ENCODE measurements around the gene IL12RB2.

IL12RB2 gene

DNA sequence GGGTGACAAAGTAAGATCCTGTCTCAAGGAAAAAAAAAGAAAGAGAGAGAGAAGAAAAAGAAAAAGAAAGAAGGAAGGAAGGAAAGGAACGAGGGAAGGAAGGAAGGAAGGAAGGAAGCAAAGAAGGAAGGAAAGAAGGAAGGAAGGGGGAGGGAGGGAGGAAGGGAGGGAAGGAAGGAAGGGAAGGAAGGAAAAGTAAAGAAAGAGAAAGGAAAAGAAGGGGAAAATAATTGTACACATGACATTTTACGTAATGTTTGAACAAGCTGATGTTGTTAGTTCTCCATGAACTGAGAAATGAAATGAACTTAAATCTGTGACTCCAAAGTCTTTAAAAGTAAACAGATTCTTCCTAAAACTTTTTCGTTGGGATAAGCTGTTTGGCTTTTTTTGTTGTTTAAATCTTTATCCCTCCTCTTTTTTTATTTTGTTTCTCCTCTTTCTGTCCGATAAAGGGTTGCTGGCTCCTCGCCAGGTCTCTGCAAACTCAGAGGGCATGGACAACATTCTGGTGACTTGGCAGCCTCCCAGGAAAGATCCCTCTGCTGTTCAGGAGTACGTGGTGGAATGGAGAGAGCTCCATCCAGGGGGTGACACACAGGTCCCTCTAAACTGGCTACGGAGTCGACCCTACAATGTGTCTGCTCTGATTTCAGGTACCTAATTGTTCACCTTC is 59.8 kb downstream of the IL12RB2 start:
- peak; percentile 87 for ATAC-seq
- TF ChIP-seq ZFP3 (CRISPR knock-in tag; IDR thresholded peaks at IDR 0.05) (0 out of 2 replicates have a peak, but pooled peaks have one; percentile 30), ZC3H10 (CRISPR knock-in tag; IDR thresholded peaks at IDR 0.05) (no peak)

DNA sequence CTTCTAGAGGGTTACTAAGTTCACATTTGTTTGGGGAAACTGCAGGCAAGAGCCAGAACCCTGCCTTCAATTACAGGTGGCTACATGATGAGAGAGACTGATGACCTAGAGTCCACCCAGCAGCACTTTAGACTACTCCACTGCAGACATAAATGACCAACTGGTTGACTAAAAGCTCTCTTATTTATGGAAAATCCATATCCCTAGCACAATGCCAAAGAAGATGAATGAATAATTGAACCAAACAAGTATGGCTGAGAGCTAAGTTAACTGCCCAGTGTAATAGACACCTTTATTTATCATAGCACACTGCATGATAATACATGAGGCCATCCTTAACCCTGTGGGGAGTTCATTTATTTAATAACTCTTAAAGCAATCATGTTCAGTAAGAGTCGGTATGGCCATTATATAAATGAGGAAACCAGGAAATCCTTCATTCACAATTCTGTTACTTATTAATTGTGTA is 60.4 kb downstream of the IL12RB2 start:
- TF ChIP-seq ZC3H10 (CRISPR knock-in tag; IDR thresholded peaks at IDR 0.05) (no peak), ZNF565 (CRISPR knock-in tag; conservative IDR thresholded peaks at IDR 0.05; ENCODE audit: low read depth) (no peak), ESRRG (CRISPR knock-in tag; IDR thresholded peaks at IDR 0.05) (no peak), SNAI2 (CRISPR knock-in tag; IDR thresholded peaks at IDR 0.05) (no peak), PPARA (CRISPR knock-in tag; IDR thresholded peaks at IDR 0.05; ENCODE audit: borderline replicate concordance) (no peak), ZNF70 (CRISPR knock-in tag; IDR thresholded peaks at IDR 0.05) (no peak), BACH2 (CRISPR knock-in tag; IDR thresholded peaks at IDR 0.05; ENCODE audit: borderline replicate concordance) (no peak), CSDC2 (CRISPR knock-in tag; IDR thresholded peaks at IDR 0.05) (no peak), ZFP3 (CRISPR knock-in tag; IDR thresholded peaks at IDR 0.05) (no peak), RARB (CRISPR knock-in tag; IDR thresholded peaks at IDR 0.05) (no peak)
- TF ChIP-seq, protein P1, sequence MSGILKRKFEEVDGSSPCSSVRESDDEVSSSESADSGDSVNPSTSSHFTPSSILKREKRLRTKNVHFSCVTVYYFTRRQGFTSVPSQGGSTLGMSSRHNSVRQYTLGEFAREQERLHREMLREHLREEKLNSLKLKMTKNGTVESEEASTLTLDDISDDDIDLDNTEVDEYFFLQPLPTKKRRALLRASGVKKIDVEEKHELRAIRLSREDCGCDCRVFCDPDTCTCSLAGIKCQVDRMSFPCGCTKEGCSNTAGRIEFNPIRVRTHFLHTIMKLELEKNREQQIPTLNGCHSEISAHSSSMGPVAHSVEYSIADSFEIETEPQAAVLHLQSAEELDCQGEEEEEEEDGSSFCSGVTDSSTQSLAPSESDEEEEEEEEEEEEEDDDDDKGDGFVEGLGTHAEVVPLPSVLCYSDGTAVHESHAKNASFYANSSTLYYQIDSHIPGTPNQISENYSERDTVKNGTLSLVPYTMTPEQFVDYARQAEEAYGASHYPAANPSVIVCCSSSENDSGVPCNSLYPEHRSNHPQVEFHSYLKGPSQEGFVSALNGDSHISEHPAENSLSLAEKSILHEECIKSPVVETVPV (CRISPR knock-in tag; IDR thresholded peaks at IDR 0.05), result no peak
- TF ChIP-seq, protein P2, sequence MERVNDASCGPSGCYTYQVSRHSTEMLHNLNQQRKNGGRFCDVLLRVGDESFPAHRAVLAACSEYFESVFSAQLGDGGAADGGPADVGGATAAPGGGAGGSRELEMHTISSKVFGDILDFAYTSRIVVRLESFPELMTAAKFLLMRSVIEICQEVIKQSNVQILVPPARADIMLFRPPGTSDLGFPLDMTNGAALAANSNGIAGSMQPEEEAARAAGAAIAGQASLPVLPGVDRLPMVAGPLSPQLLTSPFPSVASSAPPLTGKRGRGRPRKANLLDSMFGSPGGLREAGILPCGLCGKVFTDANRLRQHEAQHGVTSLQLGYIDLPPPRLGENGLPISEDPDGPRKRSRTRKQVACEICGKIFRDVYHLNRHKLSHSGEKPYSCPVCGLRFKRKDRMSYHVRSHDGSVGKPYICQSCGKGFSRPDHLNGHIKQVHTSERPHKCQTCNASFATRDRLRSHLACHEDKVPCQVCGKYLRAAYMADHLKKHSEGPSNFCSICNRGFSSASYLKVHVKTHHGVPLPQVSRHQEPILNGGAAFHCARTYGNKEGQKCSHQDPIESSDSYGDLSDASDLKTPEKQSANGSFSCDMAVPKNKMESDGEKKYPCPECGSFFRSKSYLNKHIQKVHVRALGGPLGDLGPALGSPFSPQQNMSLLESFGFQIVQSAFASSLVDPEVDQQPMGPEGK (CRISPR knock-in tag; IDR thresholded peaks at IDR 0.05; ENCODE audit: borderline replicate concordance), result no peak
- TF ChIP-seq, protein P3, sequence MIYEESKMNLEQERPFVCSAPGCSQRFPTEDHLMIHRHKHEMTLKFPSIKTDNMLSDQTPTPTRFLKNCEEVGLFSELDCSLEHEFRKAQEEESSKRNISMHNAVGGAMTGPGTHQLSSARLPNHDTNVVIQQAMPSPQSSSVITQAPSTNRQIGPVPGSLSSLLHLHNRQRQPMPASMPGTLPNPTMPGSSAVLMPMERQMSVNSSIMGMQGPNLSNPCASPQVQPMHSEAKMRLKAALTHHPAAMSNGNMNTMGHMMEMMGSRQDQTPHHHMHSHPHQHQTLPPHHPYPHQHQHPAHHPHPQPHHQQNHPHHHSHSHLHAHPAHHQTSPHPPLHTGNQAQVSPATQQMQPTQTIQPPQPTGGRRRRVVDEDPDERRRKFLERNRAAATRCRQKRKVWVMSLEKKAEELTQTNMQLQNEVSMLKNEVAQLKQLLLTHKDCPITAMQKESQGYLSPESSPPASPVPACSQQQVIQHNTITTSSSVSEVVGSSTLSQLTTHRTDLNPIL (CRISPR knock-in tag; IDR thresholded peaks at IDR 0.05; ENCODE audit: low read depth), result no peak
- peak; percentile 35 for ATAC-seq

DNA sequence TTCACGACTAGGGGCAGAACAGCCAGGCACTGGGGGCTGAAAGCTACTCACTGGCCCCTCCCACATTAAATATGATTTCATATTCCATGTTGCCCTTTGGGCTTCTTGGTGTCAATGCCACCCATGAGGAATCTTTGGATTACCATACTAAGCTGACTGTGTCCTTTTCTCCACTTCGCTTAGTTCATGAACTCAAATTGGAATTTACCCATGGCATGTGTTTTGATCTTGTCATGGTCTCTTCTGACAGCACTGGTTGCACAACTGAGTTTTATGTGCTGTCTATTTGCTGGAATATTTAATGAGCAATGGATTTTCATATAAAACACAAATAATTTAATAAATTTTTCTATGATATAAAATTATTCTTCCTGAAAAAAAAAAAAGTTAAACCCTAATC is 63.4 kb downstream of the IL12RB2 start:
- no peak for ATAC-seq
- TF ChIP-seq ZFP3 (CRISPR knock-in tag; IDR thresholded peaks at IDR 0.05), result no peak
- TF ChIP-seq, protein P3 (CRISPR knock-in tag; IDR thresholded peaks at IDR 0.05; ENCODE audit: low read depth), result no peak
- TF ChIP-seq, protein P4, sequence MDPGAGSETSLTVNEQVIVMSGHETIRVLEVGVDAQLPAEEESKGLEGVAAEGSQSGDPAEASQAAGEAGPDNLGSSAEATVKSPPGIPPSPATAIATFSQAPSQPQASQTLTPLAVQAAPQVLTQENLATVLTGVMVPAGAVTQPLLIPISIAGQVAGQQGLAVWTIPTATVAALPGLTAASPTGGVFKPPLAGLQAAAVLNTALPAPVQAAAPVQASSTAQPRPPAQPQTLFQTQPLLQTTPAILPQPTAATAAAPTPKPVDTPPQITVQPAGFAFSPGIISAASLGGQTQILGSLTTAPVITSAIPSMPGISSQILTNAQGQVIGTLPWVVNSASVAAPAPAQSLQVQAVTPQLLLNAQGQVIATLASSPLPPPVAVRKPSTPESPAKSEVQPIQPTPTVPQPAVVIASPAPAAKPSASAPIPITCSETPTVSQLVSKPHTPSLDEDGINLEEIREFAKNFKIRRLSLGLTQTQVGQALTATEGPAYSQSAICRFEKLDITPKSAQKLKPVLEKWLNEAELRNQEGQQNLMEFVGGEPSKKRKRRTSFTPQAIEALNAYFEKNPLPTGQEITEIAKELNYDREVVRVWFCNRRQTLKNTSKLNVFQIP (CRISPR knock-in tag; IDR thresholded peaks at IDR 0.05; ENCODE audit: borderline replicate concordance, low read depth), result no peak
- no peak for TF ChIP-seq GLIS3 (CRISPR knock-in tag; IDR thresholded peaks at IDR 0.05)
- TF ChIP-seq ZC3H10 (CRISPR knock-in tag; IDR thresholded peaks at IDR 0.05), result no peak
- TF ChIP-seq ZNF70 (CRISPR knock-in tag; IDR thresholded peaks at IDR 0.05), result no peak
- TF ChIP-seq ZNF565 (CRISPR knock-in tag; conservative IDR thresholded peaks at IDR 0.05; ENCODE audit: low read depth), result no peak
- no peak for TF ChIP-seq CSDC2 (CRISPR knock-in tag; IDR thresholded peaks at IDR 0.05)
- no peak for TF ChIP-seq OSR1 (CRISPR knock-in tag; IDR thresholded peaks at IDR 0.05)
- TF ChIP-seq, protein P5, sequence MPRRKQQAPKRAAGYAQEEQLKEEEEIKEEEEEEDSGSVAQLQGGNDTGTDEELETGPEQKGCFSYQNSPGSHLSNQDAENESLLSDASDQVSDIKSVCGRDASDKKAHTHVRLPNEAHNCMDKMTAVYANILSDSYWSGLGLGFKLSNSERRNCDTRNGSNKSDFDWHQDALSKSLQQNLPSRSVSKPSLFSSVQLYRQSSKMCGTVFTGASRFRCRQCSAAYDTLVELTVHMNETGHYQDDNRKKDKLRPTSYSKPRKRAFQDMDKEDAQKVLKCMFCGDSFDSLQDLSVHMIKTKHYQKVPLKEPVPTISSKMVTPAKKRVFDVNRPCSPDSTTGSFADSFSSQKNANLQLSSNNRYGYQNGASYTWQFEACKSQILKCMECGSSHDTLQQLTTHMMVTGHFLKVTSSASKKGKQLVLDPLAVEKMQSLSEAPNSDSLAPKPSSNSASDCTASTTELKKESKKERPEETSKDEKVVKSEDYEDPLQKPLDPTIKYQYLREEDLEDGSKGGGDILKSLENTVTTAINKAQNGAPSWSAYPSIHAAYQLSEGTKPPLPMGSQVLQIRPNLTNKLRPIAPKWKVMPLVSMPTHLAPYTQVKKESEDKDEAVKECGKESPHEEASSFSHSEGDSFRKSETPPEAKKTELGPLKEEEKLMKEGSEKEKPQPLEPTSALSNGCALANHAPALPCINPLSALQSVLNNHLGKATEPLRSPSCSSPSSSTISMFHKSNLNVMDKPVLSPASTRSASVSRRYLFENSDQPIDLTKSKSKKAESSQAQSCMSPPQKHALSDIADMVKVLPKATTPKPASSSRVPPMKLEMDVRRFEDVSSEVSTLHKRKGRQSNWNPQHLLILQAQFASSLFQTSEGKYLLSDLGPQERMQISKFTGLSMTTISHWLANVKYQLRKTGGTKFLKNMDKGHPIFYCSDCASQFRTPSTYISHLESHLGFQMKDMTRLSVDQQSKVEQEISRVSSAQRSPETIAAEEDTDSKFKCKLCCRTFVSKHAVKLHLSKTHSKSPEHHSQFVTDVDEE (CRISPR knock-in tag; IDR thresholded peaks at IDR 0.05), result no peak
- no peak for TF ChIP-seq TCF4 (CRISPR knock-in tag; IDR thresholded peaks at IDR 0.05; ENCODE audit: borderline replicate concordance)
- TF ChIP-seq ISL1 (CRISPR knock-in tag; IDR thresholded peaks at IDR 0.05), result no peak
- TF ChIP-seq ZFP30 (CRISPR knock-in tag; IDR thresholded peaks at IDR 0.05), result no peak
- TF ChIP-seq ARNTL (CRISPR knock-in tag; IDR thresholded peaks at IDR 0.05; ENCODE audit: borderline replicate concordance, low read depth), result no peak
- TF ChIP-seq TOX (CRISPR knock-in tag; IDR thresholded peaks at IDR 0.05; ENCODE audit: borderline replicate concordance), result no peak
- no peak for TF ChIP-seq ZNF8 (CRISPR knock-in tag; IDR thresholded peaks at IDR 0.05)
- no peak for TF ChIP-seq BACH2 (CRISPR knock-in tag; IDR thresholded peaks at IDR 0.05; ENCODE audit: borderline replicate concordance)
- TF ChIP-seq, protein P1 (CRISPR knock-in tag; IDR thresholded peaks at IDR 0.05), result no peak
- TF ChIP-seq, protein P2 (CRISPR knock-in tag; IDR thresholded peaks at IDR 0.05; ENCODE audit: borderline replicate concordance), result no peak

Measured in SK-N-SH treated with all-trans-retinoic acid at 6 μM for 48 hours (cell line).